NCI-H2029 treated with DMSO at 0.1 percent for 48 hours (cell line): Measurements from ENCODE around the gene SAMD11.

Experiments used
- DNase-seq: peaks from one replicate; lab custom pipeline; 2025; lab: John Stamatoyannopoulos, UW

SAMD11 gene

DNA sequence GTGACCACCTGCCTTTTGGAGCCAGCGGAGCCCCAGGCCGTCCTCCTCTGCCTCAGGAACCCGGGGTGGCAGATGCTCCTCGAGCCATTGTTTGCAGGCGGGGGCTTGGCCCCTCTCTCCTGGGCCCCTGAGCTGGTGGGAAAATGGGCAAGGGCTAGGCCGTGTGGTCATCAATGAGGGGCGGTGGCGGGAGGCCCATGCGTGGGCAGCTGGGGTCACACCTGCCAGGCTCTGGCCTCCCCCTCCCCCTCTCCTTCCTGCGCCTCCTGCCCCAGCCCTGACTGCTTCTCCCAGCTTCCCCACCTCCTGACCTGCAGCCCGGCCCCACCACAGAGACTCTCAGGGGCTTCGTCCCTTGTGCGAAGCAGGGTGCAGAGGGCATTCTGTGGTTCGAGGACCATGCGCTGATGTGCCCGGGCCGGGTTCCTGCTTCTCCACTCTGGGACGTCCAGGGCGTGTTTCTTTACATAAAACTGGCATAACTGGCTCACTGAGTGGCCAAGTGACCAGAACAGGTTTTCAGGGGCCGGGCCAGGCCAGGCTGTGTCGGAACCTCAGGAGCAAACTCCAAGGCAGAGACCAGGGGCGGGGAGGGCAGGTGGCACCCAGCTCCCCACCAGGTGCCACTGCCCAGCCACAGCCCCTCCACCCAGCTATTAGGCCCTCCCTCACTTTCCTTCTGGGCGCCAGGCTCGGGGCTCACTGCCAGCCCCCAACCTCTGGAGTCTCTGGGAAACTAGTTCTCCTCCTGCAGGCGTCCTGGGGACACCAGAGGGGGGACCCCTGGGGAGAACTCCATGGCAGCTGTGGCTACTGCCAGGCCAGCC lies 9.3 kb downstream of the SAMD11 start:
- no peak for DNase-seq

DNA sequence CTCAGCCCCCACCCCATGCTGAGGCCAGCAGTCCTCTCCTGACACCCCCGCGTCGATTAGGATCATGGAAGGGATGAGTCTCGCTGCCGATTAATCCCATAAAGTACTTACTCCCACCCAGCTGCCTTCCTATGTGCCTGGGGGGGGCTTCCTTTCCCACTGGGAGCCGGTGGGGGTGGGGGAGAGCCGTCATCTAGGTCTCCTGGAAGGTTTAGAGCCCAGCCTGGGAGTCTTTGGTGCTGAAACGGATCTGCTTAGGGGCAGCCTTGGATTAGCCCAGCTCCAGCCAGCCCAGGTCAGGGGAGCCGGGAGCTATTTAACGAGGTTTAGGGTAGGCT lies 9.8 kb downstream of the SAMD11 start:
- DNase-seq, result no peak

DNA sequence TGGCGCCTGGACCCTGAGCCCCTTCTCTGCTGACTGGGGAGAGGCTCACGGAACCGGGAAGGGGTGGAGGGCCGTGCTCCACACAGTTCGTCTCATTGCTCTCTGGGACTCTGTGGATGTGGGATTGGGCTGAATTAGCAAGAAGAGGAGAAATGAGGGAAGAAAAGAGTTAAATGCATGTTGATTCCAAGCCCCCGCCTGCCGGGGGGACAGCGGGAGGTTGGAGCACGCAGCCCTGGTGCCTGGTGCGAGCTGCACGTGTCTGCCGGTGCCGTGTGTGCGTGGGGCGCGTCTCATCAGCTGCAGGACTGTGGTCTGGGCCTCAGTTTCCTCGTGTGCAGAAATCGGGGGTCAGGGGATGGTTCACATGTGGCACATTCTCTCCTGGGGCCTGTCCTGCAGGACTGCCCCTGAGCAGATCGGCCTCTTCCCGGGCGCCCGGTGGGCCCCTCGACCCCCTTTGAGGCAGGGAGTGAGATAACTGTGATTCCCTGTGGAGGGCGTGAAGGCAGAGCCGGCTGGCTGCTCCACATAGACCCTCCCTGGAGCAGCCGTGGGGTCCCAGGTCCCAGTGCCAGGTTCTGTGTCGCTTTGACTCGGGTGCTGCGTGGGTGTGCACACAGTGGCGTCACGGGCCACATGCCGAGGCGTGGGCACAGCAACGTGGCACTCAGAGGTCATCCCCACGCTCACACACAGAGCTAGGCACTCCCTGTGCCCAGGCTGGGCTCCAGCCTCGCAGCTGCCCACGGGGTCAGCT lies 11.4 kb downstream of the SAMD11 start:
- no peak for DNase-seq

DNA sequence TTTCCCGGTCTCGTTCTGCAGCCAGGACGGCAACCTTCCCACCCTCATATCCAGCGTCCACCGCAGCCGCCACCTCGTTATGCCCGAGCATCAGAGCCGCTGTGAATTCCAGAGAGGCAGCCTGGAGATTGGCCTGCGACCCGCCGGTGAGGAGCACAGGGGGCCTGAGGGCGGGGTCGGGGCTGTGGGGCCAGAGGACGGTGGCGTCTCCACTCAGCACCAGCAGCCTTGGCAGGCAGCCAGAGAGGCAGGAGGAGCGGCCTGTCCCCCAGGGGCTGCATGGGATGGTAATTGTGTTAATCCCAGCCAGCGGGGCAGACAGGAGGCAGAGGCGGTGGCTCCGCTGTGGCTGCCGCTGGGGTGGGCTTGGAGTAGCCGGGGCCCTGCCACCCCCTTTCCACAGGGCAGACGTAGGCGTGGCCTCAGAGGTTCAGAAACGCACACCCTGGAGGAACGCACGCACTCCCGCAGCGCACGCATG lies 12.1 kb downstream of the SAMD11 start:
- DNase-seq, result no peak

DNA sequence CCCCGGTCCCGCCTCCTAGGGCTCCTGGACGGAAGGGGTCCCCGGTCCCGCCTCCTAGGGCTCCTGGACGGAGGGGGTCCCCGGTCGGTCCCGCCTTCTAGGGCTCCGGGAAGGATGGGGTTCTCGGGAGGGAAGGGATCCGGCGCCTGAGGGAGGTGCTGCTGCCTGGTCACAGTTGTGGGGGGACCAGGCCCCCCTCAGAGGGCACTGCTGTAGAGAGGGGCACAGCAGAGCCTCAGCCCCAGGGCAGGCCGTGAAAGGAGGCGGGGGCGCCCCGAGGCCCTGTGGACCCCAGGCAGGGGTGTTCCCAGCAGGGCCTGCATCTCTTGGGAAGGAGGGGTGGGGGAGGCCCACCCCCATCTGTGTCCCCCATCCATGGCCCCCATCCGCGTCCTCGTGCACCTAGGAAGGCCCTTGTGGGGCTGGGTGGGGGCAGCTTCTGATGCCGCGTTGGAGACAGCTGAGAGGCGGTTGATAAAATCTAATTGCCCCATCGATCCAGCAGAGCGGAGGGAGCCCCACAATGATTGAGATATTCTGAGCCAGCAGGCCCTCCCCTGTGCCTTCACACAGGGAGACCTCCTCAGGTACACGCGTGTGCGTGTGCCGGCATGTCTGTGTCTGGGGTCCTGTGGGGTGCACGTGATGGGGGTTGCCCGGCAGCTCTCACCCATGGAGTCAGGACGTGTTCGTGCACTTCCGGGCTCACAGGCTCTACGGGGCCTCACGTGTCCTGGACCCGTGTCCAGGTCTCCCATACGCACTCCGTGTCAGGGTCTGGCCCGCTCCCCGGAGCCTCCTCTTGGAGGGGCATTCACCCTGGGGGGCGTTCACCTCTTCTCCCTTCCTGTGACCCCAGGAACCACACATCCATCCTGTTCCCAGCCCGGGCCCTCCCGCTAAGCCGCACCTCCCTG lies 12.9 kb downstream of the SAMD11 start:
- no peak for DNase-seq

DNA sequence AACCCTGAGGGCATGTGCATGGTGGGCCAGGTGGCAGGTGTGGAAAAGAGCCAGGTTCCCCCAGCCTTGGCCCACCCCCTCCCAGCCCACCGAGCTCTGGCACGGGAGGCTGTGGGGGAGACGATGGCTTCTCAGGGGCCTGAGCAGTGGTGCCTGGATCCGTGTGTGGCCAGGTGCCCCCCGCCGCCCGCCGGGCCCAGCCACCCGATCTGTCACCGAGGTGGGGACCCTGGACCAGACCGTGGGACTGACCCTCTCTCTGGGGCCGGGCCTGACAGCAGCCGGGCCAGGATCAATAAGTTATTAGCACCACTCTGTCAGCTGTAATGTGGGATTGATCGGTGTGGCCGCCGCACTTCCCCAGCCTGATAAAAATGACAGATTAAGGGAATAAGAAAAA lies 13.8 kb downstream of the SAMD11 start:
- DNase-seq, result no peak

DNA sequence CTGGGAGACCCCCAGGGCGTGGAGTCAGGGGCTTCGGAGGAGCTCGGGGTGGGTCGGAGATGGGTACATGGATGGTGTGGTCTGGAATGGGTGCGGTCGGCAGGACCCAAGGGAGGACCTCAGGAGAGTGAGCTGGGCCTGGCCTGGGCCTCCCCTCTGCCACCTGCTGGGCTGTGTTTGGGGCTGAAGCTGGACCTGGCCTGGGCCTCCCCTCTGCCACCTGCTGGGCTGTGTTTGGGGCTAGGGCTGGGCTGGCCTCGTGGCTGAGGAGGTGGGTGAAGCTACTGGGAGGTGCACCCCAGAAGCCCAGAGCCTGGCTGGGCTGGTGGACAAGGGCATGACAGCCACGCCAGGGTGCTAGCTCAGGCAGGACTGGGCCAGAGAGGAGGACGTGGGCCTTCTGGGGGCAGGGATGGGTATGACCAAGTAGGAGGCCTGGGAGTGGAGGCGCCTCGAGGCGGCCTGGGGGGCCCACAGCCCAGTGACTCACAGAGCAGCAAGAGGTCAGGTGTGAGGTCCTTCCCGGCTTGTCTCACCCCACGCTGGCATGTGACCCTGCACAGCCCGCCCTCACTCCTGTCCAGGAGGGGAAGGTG lies 14.5 kb downstream of the SAMD11 start:
- DNase-seq, result no peak

DNA sequence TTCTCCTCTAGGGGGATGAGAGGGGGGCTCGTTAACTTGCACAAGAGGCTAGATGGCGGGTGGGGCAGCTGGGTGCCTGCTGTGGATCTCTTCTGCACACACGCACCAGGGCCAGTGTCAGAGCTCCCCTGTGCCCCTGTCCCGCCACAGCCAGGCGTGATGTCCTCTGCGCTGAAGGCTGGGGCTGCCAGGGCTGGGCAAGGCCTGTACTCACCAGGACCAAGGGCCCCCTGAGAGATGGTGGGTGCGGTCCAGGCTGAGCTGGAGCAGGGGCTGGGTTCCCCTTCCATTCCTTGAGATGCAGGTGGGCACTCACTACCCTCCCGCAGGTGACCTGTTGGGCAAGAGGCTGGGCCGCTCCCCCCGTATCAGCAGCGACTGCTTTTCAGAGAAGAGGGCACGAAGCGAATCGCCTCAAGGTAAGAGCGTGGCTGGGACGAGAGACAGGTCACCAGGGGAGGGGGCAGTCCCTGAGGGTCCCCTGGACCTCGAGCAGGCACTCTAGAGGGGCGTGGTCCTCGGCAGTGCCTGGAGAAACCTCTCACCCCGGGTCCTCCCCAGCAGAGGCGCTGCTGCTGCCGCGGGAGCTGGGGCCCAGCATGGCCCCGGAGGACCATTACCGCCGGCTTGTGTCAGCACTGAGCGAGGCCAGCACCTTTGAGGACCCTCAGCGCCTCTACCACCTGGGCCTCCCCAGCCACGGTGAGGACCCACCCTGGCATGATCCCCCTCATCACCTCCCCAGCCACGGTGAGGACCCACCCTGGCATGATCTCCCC lies 15.2 kb downstream of the SAMD11 start:
- no peak for DNase-seq

DNA sequence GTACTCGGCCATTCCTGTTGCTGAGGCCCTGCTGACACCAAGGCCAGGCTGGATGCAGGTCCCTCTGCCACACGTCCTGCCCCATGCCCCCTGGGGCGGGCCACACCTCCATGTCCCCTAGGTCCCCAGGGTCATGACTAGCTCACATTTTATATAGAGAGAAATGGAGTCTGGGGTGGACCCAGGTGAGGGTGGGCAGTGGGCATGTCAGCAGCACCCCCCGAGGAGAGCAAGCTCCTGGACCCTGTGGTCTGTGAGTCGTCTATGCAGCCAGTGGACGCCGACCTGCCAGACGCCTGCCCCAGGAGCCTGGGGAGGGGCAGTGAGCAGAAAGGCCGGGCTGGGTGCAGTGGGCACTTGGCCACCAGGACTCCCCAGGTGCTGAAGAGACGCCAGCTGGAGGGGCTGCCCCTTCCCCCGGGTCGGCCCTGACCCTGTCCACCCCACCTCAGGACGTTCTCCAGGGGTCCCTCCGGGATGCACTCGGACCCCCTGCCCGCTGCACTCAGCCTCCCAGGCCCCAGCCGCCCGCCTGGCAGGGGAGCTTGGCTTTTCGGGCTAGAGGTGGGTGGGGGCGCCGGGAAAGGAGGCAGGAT lies 15.9 kb downstream of the SAMD11 start:
- DNase-seq, result no peak

DNA sequence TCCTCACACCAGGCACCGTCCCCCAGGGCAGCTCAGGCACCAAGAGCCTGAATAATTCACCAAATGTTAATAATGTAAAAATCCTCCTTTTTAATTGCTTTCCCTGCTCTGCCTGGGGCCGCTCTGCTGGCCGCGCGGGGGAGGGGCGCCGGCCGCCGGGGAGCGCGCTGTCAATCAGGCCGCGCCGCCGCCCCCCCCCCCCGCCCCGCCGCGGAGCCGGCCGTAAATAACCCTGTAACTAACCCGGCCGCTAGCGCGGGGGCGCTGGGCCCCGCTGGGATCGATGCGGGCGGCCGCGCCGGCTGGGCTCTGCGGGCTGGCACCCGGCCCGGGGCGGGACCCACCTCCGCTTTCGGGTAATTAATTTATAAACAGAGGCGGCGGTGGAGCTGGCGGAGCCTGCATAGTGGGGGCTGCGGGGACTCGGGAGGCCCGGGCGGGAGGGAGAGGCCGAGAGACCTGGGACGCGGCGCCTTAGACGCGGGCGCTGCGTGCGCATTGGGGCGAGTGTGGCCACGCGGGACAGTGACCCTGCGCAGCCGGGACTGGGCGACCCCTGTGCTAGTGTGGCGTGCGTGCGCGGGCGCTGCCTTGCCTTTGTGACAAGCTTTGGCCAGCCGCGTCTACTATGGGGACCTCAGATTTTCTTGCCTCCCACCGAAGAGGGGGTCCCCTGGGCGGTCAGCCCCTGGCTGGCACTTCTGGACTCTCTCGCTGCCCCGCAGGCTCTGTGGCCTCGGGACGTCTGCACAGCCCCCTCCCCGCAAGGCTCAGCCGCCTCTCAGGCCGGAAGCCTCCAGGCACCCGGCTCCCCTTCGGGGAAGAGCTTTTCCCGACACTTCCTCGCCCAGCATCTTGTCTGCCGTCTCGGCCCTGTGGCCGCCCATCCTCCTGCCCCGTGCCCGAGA lies 16.6 kb downstream of the SAMD11 start:
- DNase-seq, result no peak

DNA sequence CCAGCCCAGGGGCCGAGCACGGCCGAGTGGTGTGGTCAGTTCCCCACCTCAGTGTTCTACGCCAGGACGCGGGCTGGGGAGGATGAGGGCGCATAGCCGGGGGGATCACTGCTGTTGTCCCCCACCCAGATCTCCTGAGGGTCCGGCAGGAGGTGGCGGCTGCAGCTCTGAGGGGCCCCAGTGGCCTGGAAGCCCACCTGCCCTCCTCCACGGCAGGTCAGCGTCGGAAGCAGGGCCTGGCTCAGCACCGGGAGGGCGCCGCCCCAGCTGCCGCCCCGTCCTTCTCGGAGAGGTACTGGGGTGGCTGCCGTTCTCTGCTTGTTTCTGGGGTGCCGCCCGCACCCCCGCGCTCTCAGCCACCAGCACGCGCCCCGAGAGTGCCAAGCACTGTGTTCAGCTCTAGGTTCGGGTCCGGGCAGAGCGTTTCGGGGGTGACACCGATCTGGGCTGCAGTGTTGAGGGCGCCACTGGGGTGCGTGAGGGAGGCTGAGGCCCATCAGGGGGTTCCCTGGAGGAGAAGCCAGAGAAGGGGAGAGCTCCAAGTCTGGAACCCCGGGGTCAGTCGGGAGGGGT lies 17.4 kb downstream of the SAMD11 start:
- DNase-seq, result no peak

DNA sequence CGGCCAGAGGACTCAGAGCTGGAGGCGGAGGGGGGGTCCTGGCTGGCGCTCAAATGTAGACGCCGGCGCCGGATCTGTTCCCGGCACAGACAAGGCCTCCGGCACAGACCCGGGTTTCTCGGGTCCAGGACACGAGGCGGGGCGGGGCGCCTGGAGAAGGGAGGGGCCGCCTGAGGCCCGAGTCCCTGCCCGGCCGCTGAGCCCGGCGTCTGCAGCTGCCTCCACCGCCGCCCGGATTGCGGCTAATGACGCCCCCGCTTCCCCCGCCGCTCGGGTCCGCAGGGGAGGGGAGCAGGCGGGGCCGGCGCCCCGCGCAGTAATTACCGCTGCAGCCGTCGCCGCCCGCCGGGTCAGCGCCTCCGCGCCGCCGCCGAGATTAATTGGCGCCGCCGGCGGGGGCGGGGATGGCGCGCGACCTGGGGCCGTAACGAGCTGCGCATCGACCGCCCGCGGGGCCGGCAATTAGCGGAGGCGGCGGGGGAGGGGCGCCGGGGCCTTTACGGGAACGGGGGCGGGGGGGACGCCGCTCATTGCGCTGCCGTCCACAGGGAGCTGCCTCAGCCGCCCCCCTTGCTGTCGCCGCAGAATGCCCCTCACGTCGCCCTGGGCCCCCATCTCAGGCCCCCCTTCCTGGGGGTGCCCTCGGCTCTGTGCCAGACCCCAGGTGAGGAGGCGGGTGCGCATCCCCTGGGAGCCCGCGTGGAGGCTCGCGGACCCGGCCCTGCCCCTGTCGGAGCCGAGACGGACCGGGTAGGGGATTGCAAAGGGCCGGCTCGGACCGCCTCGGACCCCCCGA lies 18.1 kb downstream of the SAMD11 start:
- DNase-seq, result no peak

DNA sequence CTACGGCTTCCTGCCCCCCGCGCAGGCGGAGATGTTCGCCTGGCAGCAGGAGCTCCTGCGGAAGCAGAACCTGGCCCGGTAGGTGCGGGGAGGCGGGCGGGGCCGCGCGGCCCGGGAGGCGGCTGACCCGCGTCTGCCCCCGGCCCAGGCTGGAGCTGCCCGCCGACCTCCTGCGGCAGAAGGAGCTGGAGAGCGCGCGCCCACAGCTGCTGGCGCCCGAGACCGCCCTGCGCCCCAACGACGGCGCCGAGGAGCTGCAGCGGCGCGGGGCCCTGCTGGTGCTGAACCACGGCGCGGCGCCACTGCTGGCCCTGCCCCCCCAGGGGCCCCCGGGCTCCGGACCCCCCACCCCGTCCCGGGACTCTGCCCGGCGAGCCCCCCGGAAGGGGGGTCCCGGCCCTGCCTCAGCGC lies 18.7 kb downstream of the SAMD11 start:
- DNase-seq, result no peak

DNA sequence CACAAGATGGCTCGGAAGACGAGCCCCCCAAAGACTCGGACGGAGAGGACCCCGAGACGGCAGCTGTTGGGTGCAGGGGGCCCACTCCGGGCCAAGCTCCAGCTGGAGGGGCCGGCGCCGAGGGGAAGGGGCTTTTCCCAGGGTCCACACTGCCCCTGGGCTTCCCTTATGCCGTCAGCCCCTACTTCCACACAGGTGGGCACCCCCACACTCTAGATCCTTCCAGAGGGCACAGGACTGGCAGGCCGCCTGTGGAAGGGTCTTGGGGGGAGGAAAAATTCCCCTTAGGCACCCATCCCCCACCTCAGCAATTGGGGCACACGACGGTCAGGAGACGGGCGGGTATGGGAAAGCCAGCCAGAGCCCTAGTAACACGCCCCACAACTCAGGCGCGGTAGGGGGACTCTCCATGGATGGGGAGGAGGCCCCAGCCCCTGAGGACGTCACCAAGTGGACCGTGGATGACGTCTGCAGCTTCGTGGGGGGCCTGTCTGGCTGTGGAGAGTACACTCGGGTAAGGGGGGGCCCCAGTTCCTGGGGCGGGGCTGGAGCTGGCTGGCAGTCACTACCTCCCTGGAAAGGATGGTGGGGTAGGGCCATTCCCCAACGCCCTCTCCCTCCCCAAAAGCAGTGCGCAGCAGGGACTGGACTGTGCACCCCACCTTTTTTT lies 19.3 kb downstream of the SAMD11 start:
- DNase-seq, result no peak

DNA sequence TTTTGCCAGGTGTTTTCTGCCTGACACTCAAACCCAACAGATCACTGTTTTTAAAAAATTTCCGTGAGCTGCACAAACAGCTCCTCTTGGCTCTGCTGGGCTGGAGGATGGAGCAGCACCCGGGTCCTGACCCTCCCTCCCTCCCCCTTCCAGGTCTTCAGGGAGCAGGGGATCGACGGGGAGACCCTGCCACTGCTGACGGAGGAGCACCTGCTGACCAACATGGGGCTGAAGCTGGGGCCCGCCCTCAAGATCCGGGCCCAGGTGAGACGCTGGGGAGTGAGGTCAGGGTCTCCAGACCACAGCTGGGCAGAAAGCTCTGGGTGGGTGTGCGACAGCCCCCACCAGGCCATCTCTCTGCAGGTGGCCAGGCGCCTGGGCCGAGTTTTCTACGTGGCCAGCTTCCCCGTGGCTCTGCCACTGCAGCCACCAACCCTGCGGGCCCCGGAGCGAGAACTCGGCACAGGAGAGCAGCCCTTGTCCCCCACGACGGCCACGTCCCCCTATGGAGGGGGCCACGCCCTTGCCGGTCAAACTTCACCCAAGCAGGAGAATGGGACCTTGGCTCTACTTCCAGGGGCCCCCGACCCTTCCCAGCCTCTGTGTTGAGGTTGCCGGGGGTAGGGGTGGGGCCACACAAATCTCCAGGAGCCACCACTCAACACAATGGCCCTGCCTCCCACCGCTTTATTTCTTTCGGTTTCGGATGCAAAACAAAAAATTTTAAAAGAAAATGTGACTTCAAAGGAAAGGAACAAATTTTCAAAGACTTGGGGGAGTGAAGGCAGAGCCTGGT lies 20.0 kb downstream of the SAMD11 start:
- DNase-seq, result no peak

DNA sequence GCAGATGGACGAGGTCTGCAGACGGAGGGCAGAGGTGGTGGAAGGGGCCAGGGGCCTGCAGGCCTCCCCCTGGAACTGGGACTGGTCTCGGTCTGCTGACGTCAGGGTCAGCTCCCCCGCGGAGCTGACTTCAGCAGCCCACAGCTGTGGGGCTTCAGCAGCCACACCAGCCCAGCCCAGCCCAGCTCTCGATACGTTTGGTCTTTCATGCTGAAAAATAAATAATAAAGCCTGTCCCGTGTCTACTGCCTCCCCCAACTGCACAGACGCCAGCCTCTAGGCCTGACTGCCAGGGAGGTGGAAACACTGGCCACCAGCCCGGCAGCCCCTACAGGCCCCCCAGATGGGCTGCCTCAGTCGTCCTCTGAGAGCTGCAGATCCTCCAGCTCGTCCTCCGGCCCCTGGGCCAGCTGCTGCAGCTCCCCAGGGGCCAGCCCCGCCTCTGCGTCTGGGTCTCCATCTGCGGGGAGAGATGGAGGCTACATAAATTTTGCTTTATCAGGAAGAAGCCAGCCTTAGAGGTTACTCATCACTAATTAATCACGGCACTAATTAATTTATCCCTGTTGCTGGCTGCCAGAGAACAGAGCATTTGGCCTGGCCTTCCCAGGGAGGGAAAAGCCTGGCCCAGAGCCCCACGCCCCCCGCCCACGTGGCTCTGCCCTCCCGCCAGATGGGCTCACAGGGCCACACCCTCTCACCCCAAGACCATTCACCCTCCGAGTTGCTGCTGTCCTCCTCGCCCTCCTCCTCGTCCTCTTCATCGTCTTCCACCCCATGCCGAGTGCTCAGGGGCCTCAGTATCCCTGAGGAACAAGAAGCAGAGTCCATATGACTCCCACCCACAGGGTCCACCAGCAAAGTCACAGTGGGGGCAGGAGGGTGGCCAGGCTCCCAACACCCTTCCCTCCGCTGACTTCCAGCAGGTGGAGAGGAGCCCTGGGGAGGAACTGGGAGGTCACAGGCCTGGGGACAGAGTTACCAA lies 20.9 kb downstream of the SAMD11 start:
- DNase-seq, result no peak
